HepG2 (cell line): ENCODE data around the gene SLC29A2. TPM values are rescaled to one million over a fixed set of nuclear protein-coding genes. Genes with fewer than 3 reads are reported as not detected.
A peak's percentile ranks its signal among the peaks of the same experiment; 100 is the strongest.

Source experiments
- CCAR2 ChIP-seq: fragments of 200-400 bp; formaldehyde crosslinking; optimal IDR thresholded peaks from 2 replicates; pipeline ENCODE3; 2018; ENCODE audit warnings: low read depth, mild to moderate bottlenecking, low read length, moderate library complexity
- GABPB1 ChIP-seq: IDR thresholded peaks from 2 replicates; pipeline ENCODE4 v1.6.1; 2016; ENCODE audit warnings: mild to moderate bottlenecking, missing genetic modification reagents, moderate library complexity, missing compliant biosample characterization
- JDP2 ChIP-seq: sonication (generic); formaldehyde crosslinking; IDR thresholded peaks from 2 replicates; pipeline ENCODE4 v1.8.1; 2022; ENCODE audit warnings: missing genetic modification reagents, borderline replicate concordance
- NFIC ChIP-seq: IDR thresholded peaks from 2 replicates; pipeline ENCODE4 v1.6.1; 2012; ENCODE audit warnings: mild to moderate bottlenecking, low read length, inconsistent platforms
- ZNF205 ChIP-seq: IDR thresholded peaks from 2 replicates; pipeline ENCODE4 v1.6.1; 2018; ENCODE audit warnings: missing biosample characterization, missing genetic modification reagents
- ZNF317 ChIP-seq: sonication (generic); formaldehyde crosslinking; IDR thresholded peaks from 2 replicates; pipeline ENCODE4 v1.5.0; 2020; ENCODE audit warnings: mild to moderate bottlenecking, missing genetic modification reagents
- ZNF354B ChIP-seq: sonication (generic); formaldehyde crosslinking; IDR thresholded peaks from 2 replicates; pipeline ENCODE4 v1.8.0; 2022; ENCODE audit warnings: mild to moderate bottlenecking, missing genetic modification reagents
- ZNF382 ChIP-seq: sonication (generic); formaldehyde crosslinking; IDR thresholded peaks from 2 replicates; pipeline ENCODE4 v1.5.0; 2020; ENCODE audit warnings: missing genetic modification reagents, mild to moderate bottlenecking, borderline replicate concordance
- ZNF567 ChIP-seq: sonication (generic); formaldehyde crosslinking; IDR thresholded peaks from 2 replicates; pipeline ENCODE4 v1.8.1; 2023; ENCODE audit warnings: mild to moderate bottlenecking, missing genetic modification reagents, borderline replicate concordance
- ZNF780A ChIP-seq: sonication (generic); formaldehyde crosslinking; IDR thresholded peaks from 2 replicates; pipeline ENCODE4 v1.8.0; 2022; ENCODE audit warnings: mild to moderate bottlenecking, missing genetic modification reagents, moderate library complexity
- polyA plus RNA-seq, 8 experiments: library from polyadenylated mRNA; depleted of rRNA in 3 of 8; stranded (reverse) in 7 of 8; unstranded in 1 of 8; fragments of >200 nt; fragmentation: Illumina TruSeq in 4 of 8; extraction: Trizol in 4 of 8; gene quantifications; 2 replicates each; pipeline versions ENCODE4 v1.2.1 to v1.2.3, GENCODE V29; 2011 to 2016; ENCODE audit warnings: low read depth in 4 of 8, missing spikeins in 1 of 8, mixed read lengths in 1 of 8; ENCODE audit not compliant: insufficient read depth in 1 of 8
- total RNA-seq, 5 experiments: library from RNA; depleted of rRNA; stranded (reverse); fragments of >200 nt; fragmentation: Illumina TruSeq; extraction: Trizol; gene quantifications; 2 replicates each; pipeline ENCODE4 v1.2.3, GENCODE V29; 2016; ENCODE audit warnings: low read depth in 1 of 5
- TF ChIP-seq, protein P1 (sequence below): sonication (generic); formaldehyde crosslinking; IDR thresholded peaks from 2 replicates; pipeline ENCODE4 v1.4.0; 2020; ENCODE audit warnings: low read depth, missing genetic modification reagents
- TF ChIP-seq, protein P2 (sequence below): sonication (generic); formaldehyde crosslinking; IDR thresholded peaks from 2 replicates; pipeline ENCODE4 v1.5.0; 2020; ENCODE audit warnings: missing genetic modification reagents, mild to moderate bottlenecking, borderline replicate concordance
- TF ChIP-seq, protein P3 (sequence below): sonication (generic); formaldehyde crosslinking; IDR thresholded peaks from 2 replicates; pipeline ENCODE4 v1.4.0; 2020; ENCODE audit warnings: missing genetic modification reagents
- TF ChIP-seq, protein P4 (sequence below): sonication (generic); formaldehyde crosslinking; IDR thresholded peaks from 2 replicates; pipeline ENCODE4 v1.5.0; 2020; ENCODE audit warnings: missing genetic modification reagents
- TF ChIP-seq, protein P5 (sequence below): sonication (generic); formaldehyde crosslinking; IDR thresholded peaks from 2 replicates; pipeline ENCODE4 v1.4.0; 2020; ENCODE audit warnings: mild to moderate bottlenecking, low read depth, missing genetic modification reagents
- TF ChIP-seq, protein P6 (sequence below): sonication (generic); formaldehyde crosslinking; IDR thresholded peaks from 2 replicates; pipeline ENCODE4 v1.9.0; 2021; ENCODE audit warnings: missing genetic modification reagents, borderline replicate concordance

SLC29A2 gene
- total and polyA plus RNA-seq, 2 of the 13 experiments (the other 11 are each of a cell fraction or from before 2014, with no cell fraction given), result 0.63 to 0.66 TPM

DNA sequence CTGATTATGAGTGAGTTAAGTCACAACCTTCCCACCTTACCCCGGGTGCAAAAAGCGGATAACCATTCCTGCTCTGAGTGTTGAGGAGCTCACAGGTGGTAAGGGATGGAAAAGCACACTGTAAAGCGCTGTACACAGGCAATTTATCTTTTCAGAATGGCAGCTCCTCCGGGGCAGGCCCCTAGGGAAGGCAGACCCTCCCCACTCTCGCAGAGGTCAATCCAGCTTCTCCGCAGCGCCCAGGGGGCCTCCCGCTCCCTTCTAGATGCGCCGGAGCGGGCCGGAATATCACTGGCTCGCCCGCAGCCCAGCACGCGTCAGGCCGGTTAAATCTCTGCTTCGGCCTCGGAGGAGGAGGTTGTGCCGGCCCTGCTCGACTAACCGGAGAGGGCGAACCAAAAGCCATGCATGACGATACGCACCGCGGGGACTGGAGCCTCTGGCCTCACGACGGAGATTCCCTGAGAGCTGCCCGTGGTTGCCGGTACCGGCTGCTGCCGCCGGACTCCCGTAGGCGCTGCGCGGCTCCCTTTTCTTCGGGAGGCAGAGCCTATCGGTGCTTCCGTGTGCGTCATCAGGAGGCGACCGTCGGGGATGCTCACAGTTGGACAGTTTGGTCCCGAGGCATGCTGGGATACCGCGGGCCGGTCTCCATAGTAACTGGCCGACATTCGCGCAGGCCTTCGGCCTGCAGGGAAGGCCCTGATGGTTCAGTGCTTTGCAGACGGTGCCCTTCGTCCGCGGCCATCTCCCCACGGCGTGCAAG lies 26.8 kb downstream of the SLC29A2 start, which contains the start of gene BRMS1 (continued):
- TF ChIP-seq, protein P1, sequence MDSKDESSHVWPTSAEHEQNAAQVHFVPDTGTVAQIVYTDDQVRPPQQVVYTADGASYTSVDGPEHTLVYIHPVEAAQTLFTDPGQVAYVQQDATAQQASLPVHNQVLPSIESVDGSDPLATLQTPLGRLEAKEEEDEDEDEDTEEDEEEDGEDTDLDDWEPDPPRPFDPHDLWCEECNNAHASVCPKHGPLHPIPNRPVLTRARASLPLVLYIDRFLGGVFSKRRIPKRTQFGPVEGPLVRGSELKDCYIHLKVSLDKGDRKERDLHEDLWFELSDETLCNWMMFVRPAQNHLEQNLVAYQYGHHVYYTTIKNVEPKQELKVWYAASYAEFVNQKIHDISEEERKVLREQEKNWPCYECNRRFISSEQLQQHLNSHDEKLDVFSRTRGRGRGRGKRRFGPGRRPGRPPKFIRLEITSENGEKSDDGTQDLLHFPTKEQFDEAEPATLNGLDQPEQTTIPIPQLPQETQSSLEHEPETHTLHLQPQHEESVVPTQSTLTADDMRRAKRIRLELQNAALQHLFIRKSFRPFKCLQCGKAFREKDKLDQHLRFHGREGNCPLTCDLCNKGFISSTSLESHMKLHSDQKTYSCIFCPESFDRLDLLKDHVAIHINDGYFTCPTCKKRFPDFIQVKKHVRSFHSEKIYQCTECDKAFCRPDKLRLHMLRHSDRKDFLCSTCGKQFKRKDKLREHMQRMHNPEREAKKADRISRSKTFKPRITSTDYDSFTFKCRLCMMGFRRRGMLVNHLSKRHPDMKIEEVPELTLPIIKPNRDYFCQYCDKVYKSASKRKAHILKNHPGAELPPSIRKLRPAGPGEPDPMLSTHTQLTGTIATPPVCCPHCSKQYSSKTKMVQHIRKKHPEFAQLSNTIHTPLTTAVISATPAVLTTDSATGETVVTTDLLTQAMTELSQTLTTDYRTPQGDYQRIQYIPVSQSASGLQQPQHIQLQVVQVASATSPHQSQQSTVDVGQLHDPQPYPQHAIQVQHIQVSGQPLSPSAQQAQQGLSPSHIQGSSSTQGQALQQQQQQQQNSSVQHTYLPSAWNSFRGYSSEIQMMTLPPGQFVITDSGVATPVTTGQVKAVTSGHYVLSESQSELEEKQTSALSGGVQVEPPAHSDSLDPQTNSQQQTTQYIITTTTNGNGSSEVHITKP (CRISPR knock-in tag), result no peak
- no peak for TF ChIP-seq ZNF382
- peak; percentile 93 for TF ChIP-seq GABPB1
- no peak for TF ChIP-seq CCAR2
- TF ChIP-seq, protein P2, sequence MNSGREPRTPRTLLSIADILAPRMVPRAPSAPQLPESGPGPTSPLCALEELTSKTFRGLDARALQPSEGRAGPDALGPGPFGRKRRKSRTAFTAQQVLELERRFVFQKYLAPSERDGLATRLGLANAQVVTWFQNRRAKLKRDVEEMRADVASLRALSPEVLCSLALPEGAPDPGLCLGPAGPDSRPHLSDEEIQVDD, result no peak
- no peak for TF ChIP-seq ZNF354B (CRISPR knock-in tag)
- TF ChIP-seq, protein P3, sequence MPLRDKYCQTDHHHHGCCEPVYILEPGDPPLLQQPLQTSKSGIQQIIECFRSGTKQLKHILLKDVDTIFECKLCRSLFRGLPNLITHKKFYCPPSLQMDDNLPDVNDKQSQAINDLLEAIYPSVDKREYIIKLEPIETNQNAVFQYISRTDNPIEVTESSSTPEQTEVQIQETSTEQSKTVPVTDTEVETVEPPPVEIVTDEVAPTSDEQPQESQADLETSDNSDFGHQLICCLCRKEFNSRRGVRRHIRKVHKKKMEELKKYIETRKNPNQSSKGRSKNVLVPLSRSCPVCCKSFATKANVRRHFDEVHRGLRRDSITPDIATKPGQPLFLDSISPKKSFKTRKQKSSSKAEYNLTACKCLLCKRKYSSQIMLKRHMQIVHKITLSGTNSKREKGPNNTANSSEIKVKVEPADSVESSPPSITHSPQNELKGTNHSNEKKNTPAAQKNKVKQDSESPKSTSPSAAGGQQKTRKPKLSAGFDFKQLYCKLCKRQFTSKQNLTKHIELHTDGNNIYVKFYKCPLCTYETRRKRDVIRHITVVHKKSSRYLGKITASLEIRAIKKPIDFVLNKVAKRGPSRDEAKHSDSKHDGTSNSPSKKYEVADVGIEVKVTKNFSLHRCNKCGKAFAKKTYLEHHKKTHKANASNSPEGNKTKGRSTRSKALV, result no peak
- TF ChIP-seq, protein P4, sequence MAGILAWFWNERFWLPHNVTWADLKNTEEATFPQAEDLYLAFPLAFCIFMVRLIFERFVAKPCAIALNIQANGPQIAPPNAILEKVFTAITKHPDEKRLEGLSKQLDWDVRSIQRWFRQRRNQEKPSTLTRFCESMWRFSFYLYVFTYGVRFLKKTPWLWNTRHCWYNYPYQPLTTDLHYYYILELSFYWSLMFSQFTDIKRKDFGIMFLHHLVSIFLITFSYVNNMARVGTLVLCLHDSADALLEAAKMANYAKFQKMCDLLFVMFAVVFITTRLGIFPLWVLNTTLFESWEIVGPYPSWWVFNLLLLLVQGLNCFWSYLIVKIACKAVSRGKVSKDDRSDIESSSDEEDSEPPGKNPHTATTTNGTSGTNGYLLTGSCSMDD, result no peak
- peak; percentile 45; the same call in 1 of the 2 replicates for TF ChIP-seq ZNF317 (CRISPR knock-in tag)
- TF ChIP-seq ZNF780A, result no peak; the same call in 1 of the 2 replicates
- TF ChIP-seq ZNF205 (CRISPR knock-in tag), result no peak; the same call in 1 of the 2 replicates
- TF ChIP-seq NFIC, result no peak
- TF ChIP-seq JDP2 (CRISPR knock-in tag), result no peak
- TF ChIP-seq, protein P5, sequence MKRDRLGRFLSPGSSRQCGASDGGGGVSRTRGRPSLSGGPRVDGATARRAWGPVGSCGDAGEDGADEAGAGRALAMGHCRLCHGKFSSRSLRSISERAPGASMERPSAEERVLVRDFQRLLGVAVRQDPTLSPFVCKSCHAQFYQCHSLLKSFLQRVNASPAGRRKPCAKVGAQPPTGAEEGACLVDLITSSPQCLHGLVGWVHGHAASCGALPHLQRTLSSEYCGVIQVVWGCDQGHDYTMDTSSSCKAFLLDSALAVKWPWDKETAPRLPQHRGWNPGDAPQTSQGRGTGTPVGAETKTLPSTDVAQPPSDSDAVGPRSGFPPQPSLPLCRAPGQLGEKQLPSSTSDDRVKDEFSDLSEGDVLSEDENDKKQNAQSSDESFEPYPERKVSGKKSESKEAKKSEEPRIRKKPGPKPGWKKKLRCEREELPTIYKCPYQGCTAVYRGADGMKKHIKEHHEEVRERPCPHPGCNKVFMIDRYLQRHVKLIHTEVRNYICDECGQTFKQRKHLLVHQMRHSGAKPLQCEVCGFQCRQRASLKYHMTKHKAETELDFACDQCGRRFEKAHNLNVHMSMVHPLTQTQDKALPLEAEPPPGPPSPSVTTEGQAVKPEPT (CRISPR knock-in tag), result no peak; the same call in 1 of the 2 replicates
- TF ChIP-seq, protein P6, sequence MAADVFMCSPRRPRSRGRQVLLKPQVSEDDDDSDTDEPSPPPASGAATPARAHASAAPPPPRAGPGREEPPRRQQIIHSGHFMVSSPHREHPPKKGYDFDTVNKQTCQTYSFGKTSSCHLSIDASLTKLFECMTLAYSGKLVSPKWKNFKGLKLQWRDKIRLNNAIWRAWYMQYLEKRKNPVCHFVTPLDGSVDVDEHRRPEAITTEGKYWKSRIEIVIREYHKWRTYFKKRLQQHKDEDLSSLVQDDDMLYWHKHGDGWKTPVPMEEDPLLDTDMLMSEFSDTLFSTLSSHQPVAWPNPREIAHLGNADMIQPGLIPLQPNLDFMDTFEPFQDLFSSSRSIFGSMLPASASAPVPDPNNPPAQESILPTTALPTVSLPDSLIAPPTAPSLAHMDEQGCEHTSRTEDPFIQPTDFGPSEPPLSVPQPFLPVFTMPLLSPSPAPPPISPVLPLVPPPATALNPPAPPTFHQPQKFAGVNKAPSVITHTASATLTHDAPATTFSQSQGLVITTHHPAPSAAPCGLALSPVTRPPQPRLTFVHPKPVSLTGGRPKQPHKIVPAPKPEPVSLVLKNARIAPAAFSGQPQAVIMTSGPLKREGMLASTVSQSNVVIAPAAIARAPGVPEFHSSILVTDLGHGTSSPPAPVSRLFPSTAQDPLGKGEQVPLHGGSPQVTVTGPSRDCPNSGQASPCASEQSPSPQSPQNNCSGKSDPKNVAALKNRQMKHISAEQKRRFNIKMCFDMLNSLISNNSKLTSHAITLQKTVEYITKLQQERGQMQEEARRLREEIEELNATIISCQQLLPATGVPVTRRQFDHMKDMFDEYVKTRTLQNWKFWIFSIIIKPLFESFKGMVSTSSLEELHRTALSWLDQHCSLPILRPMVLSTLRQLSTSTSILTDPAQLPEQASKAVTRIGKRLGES (CRISPR knock-in tag), result no peak
- TF ChIP-seq ZNF567 (CRISPR knock-in tag), result no peak
